ENCODE measurements around the gene PIGL. TPM values are rescaled to one million over a fixed set of nuclear protein-coding genes. Genes with fewer than 3 reads are reported as not detected.
A peak's percentile ranks its signal among the peaks of the same experiment; 100 is the strongest.
"Not testable (repeated sequence)": the region's sequence is repeated elsewhere in the genome, so short reads cannot be mapped to it uniquely, and the experiment has no call there.

PIGL gene
- total and polyA plus RNA-seq, 9 donors: 10.7 to 18.7 (median 14.9) TPM

DNA sequence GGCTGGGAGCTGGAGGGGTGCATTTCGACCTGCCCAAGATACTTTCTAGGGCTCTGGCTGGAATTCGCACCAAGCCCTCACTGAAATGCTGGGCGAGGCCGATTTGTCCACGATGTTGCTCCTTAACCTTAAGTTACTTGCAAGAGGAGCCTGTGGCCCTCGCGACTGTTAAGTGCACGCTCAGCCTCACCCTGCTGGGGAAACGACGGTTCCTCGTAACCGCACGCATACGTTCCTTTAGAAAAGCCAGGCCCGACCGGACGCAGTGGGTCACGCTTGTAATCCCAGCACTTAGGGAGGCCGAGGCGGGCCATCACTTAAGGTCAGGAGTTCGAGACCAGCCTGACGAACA is 1.1 kb upstream of the PIGL start:
- Histone ChIP-seq H3K27me3 (ENCODE audit: control insufficient read depth, insufficient read depth, low read length) (no peaks in the 10 kb centered on the region), H3K9me3 (replicated peaks; ENCODE audit: control insufficient read depth, low read depth, low read length) (no peaks in the 10 kb centered on the region), H3K4me1 (ENCODE audit: control insufficient read depth, insufficient read depth, low read length) (peaks cover 13% of the 10 kb centered on the region), H3K36me3 (ENCODE audit: control insufficient read depth, insufficient read depth, low read length) (no peaks in the 10 kb centered on the region), H3K4me3 (ENCODE audit: low read length) (peak overlapping the region; percentile 78), H3K27ac (ENCODE audit: low read length) (peak overlapping the region; percentile 98)
- 7% methylated on average over 20 of the region's 22 CpGs for whole genome bisulfite sequencing (ENCODE audit: insufficient coverage)
- no peak for DNase-seq

DNA sequence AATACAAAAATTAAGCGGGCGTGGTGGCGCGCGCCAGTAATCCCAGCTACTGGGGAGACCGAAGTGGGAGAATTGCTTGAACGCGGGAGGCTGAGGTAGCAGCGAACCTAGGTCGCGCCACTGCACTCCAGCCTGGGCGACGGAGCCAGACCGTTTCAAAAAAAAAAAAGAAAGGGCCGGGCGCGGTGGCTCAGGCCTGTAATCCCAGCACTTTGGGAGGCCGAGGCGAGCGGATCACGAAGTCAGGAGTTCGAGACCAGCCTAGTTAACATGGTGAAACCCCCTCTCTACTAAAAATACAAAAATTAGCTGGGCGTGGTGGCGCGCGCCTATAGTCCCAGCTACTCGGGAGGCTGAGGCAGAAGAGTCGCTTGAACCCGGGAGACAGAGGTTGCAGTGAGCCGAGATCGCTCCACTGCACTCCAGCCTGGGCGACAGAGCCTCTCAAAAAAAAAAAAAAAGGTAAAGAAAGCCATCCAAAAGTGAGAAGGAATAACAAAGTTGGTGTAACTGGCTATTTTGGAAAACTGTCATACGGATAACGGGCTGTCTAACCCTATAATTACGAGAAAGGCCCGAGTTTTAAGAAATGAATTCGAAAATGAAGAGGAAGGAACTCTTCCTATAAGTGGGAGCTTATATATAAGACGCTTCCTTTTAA is 539 bp upstream of the PIGL start:
- Histone ChIP-seq H3K4me3 (ENCODE audit: low read length) (peak overlapping the region; percentile 99), H3K27ac (ENCODE audit: low read length) (peak overlapping the region; percentile 98), H3K4me1 (ENCODE audit: control insufficient read depth, insufficient read depth, low read length) (peaks cover 13% of the 10 kb centered on the region)
- not testable (repeated sequence) for H3K9me3 ChIP-seq (replicated peaks; ENCODE audit: control insufficient read depth, low read depth, low read length); H3K27me3 ChIP-seq (ENCODE audit: control insufficient read depth, insufficient read depth, low read length); H3K36me3 ChIP-seq (ENCODE audit: control insufficient read depth, insufficient read depth, low read length); DNase-seq
- 77% methylated on average over 19 of the region's 38 CpGs for WGBS (ENCODE audit: insufficient coverage)

DNA sequence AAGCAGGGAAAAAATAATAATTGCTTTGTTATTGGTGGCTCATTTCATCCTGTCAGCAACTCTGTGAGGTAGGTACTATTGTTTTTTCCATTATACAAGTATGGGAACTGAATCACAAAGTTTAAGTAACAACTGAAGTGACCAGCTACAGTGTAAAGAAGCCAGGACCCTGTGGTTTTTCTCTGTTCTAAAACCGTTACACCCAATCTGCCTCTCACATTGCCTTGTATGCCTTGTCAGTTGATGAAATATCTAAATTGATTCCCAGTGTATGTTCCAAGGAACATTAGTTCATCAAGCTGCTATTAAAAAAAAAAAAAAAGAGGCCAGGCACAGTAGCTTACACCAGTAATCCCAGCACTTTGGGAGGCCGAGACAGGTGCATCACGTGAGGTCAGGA is 5.4 kb downstream of the PIGL start:
- Histone ChIP-seq H3K27ac (ENCODE audit: low read length) (no peak overlapping the region), H3K36me3 (ENCODE audit: control insufficient read depth, insufficient read depth, low read length) (peaks cover 3% of the 10 kb centered on the region), H3K27me3 (ENCODE audit: control insufficient read depth, insufficient read depth, low read length) (no peaks in the 10 kb centered on the region), H3K9me3 (replicated peaks; ENCODE audit: control insufficient read depth, low read depth, low read length) (no peaks in the 10 kb centered on the region), H3K4me1 (ENCODE audit: control insufficient read depth, insufficient read depth, low read length) (peaks cover 2% of the 10 kb centered on the region), H3K4me3 (ENCODE audit: low read length) (no peak overlapping the region)
- no CpG with 5 or more reads among the region's 3 CpGs for WGBS (ENCODE audit: insufficient coverage)
- no peak for DNase-seq

DNA sequence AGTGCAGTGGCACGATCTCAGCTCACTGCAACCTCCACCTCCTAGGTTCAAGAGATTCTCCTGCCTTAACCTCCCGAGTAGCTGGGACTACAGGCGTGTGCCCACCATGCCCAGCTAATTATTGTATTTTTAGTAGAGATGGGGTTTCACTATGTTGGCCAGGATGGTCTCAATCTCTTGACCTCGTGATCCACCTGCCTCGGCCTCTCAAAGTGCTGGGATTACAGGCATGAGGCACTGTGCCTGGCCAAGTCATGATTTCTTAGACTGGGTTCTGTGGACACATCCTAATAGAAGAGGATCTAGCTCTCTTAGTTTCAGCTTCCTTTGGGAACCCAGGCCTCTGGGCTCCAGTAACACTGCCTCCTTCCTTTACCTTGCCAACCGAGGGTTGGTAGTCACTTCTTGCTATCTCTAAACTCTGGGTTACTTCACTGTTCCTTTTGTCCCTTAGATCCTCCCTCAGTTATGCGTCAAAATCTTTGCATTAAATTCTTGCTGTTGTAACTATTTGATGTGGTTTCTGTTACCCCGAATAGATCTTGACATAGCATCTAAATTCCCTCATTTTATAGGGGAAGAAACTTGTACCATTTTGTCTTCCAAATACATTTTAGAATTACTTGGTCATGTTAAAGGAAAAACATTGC is 13.0 kb downstream of the PIGL start:
- not testable (repeated sequence) for H3K4me1 ChIP-seq (ENCODE audit: control insufficient read depth, insufficient read depth, low read length); H3K27ac ChIP-seq (ENCODE audit: low read length); DNase-seq; H3K36me3 ChIP-seq (ENCODE audit: control insufficient read depth, insufficient read depth, low read length); H3K27me3 ChIP-seq (ENCODE audit: control insufficient read depth, insufficient read depth, low read length); H3K4me3 ChIP-seq (ENCODE audit: low read length); H3K9me3 ChIP-seq (replicated peaks; ENCODE audit: control insufficient read depth, low read depth, low read length)
- WGBS (ENCODE audit: insufficient coverage): no CpG with 5 or more reads among the region's 8 CpGs

DNA sequence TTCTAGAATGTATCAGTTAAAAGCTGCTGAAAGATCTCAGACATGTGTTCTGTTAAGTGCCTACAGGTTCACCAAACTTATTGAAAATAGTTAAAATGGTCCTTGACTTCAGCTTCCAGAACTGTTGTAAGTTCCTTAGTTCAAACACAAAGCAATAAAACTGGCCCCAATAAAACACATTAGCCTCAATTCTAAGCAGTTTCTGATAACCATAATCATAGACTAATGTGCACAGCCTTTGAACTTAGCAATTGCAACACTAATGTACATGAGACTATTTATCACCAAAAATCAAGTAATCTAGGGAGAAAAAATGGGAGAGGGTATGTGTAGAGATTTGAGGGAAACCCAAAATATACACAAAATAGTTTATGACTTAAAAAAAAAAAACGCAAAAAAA is 15.4 kb downstream of the PIGL start:
- H3K4me3 ChIP-seq (ENCODE audit: low read length): no peak overlapping the region
- H3K9me3 ChIP-seq (replicated peaks; ENCODE audit: control insufficient read depth, low read depth, low read length): no peaks in the 10 kb centered on the region
- H3K36me3 ChIP-seq (ENCODE audit: control insufficient read depth, insufficient read depth, low read length): peaks cover 6% of the 10 kb centered on the region
- no peak for DNase-seq
- H3K27ac ChIP-seq (ENCODE audit: low read length): no peak overlapping the region
- H3K4me1 ChIP-seq (ENCODE audit: control insufficient read depth, insufficient read depth, low read length): no peaks in the 10 kb centered on the region
- H3K27me3 ChIP-seq (ENCODE audit: control insufficient read depth, insufficient read depth, low read length): no peaks in the 10 kb centered on the region
- no CpG with 5 or more reads among the region's 1 CpG for WGBS (ENCODE audit: insufficient coverage)

DNA sequence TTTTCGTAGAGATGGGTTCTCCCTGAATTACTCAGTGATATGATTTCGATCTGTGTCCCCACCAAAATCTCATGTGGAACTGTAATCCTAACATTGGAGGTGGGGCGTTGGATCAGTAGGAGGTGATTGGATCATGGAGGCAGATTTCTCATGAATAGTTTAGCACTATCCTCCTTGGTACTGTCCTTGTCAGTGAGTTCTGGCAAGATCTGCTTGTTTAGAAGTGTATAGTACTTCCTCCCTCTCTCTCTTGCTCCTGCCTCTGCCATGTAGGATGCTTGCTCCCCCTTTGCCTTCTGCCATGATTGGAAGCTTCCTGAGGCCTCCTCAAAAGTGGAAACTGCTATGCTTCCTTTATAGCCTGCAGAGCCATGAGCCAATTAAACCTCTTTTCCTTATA is 22.9 kb downstream of the PIGL start:
- Histone ChIP-seq H3K4me1 (ENCODE audit: control insufficient read depth, insufficient read depth, low read length) (no peaks in the 10 kb centered on the region), H3K9me3 (replicated peaks; ENCODE audit: control insufficient read depth, low read depth, low read length) (no peaks in the 10 kb centered on the region), H3K27ac (ENCODE audit: low read length) (no peak overlapping the region), H3K27me3 (ENCODE audit: control insufficient read depth, insufficient read depth, low read length) (no peaks in the 10 kb centered on the region), H3K4me3 (ENCODE audit: low read length) (no peak overlapping the region), H3K36me3 (ENCODE audit: control insufficient read depth, insufficient read depth, low read length) (no peaks in the 10 kb centered on the region)
- 80% methylated on average over 1 of the region's 3 CpGs for WGBS (ENCODE audit: insufficient coverage)
- no peak for DNase-seq

DNA sequence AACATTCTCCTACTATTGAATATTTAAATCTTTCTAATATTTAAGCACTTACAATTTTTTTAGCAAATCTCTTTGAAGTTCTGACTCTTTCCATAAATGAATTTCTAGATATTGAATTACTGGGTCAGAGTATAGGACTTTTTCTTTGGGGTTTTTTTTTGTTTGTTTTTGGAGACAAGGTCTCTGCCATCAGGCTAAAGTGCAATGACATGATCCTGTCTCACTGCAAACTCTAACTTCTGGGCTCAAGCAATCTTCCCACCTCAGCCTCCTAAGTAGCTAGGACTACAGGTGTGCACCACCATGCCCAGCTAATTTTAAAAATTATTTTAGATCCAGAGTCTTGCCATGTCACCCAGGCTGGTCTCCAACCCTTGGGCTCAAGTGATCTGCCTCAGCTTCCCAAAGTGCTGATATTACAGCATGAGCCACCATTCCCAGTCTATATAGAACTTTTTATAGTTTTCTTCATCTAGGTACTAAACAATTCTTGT is 24.9 kb downstream of the PIGL start:
- no peak for DNase-seq
- H3K4me3 ChIP-seq (ENCODE audit: low read length): no peak overlapping the region
- H3K36me3 ChIP-seq (ENCODE audit: control insufficient read depth, insufficient read depth, low read length): no peaks in the 10 kb centered on the region
- no peak overlapping the region for H3K27ac ChIP-seq (ENCODE audit: low read length)
- H3K27me3 ChIP-seq (ENCODE audit: control insufficient read depth, insufficient read depth, low read length): no peaks in the 10 kb centered on the region
- H3K9me3 ChIP-seq (replicated peaks; ENCODE audit: control insufficient read depth, low read depth, low read length): no peaks in the 10 kb centered on the region
- H3K4me1 ChIP-seq (ENCODE audit: control insufficient read depth, insufficient read depth, low read length): no peaks in the 10 kb centered on the region

DNA sequence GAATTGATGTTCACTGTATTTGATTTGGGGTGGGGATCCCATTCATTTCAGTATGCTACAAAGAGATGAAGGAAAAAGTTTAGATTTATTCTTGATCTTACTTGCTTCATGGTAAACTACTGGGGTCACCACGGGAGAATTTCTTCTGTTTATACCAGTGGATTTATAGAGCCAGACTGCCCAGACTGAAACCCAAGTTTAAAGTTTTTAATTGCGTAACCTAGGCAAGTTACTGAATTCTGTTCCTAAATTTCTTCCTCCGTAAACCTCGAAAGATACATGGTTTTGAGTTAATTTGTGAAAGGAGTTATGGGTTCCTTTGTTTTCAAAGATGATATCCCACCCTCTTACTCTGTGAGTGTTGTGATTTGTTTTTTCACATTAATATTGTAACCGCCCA is 26.4 kb downstream of the PIGL start:
- Histone ChIP-seq H3K27ac (ENCODE audit: low read length) (no peak overlapping the region), H3K9me3 (replicated peaks; ENCODE audit: control insufficient read depth, low read depth, low read length) (no peaks in the 10 kb centered on the region), H3K27me3 (ENCODE audit: control insufficient read depth, insufficient read depth, low read length) (no peaks in the 10 kb centered on the region), H3K4me3 (ENCODE audit: low read length) (no peak overlapping the region), H3K4me1 (ENCODE audit: control insufficient read depth, insufficient read depth, low read length) (no peaks in the 10 kb centered on the region), H3K36me3 (ENCODE audit: control insufficient read depth, insufficient read depth, low read length) (no peaks in the 10 kb centered on the region)
- WGBS (ENCODE audit: insufficient coverage): 13% methylated on average over 1 of the region's 5 CpGs
- DNase-seq: no peak

DNA sequence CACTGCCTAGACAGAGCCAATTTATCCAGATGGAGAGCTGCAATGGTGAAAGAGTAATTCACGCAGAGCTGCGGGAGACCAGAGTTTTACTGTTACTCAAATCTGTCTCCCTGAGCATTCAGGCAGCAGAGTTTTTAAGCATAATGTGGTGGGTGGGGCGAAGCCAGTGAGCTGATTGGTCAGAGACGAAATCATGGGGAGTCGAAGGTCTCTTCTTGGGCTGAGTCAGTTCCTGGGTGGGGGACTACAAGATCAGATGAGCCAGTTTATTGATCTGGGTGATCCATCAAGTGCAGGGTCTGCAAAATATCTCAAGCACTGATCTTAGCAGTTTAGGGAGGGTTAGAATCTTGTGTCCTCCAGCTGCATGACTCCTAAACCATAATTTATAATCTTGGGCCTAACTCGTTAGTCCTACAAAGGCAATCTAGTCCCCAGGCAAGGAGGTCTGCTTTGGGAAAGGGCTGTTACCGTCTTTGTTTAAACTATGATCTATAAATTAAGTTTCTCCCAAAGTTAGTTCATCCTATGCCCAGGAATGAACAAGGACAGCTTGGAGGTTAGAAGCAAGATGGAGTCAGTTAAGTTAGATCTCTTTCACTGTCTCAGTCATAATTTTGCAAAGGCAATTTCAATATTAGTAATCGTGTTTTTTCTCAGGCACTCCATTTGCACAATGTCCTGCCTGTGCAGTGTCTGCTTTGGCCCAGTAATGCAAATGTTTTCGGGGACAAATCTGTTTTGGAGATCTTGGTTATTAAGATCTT is 27.0 kb downstream of the PIGL start:
- 47% methylated on average over 5 of the region's 9 CpGs for WGBS (ENCODE audit: insufficient coverage)
- Histone ChIP-seq H3K9me3 (replicated peaks; ENCODE audit: control insufficient read depth, low read depth, low read length) (no peaks in the 10 kb centered on the region), H3K27ac (ENCODE audit: low read length) (no peak overlapping the region), H3K4me1 (ENCODE audit: control insufficient read depth, insufficient read depth, low read length) (no peaks in the 10 kb centered on the region), H3K4me3 (ENCODE audit: low read length) (no peak overlapping the region), H3K36me3 (ENCODE audit: control insufficient read depth, insufficient read depth, low read length) (no peaks in the 10 kb centered on the region), H3K27me3 (ENCODE audit: control insufficient read depth, insufficient read depth, low read length) (no peaks in the 10 kb centered on the region)
- DNase-seq: no peak

DNA sequence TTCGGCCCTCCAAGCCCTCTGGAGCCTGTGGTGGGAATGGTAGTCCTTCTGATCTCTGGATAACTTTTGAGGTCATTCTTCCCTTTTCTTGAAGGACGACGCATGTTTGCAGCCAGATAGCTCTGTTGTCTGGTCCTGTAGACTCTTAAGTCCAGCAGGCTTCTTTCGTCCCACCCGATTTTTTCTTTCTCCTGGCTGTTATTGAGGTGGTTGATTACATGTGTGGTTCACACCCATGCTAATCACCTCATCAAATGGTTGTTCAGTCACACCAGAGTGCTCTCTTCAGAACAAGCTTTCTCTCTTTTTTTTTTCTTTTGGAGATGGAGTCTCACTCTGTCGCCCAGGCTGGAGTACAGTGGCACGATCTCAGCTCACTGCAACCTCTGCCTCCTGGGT is 30.6 kb downstream of the PIGL start:
- no peak for DNase-seq
- Histone ChIP-seq H3K27me3 (ENCODE audit: control insufficient read depth, insufficient read depth, low read length) (no peaks in the 10 kb centered on the region), H3K9me3 (replicated peaks; ENCODE audit: control insufficient read depth, low read depth, low read length) (no peaks in the 10 kb centered on the region), H3K4me1 (ENCODE audit: control insufficient read depth, insufficient read depth, low read length) (no peaks in the 10 kb centered on the region), H3K27ac (ENCODE audit: low read length) (no peak overlapping the region), H3K4me3 (ENCODE audit: low read length) (no peak overlapping the region), H3K36me3 (ENCODE audit: control insufficient read depth, insufficient read depth, low read length) (no peaks in the 10 kb centered on the region)
- WGBS (ENCODE audit: insufficient coverage): 100% methylated on average over 1 of the region's 7 CpGs

All from muscle of leg (tissue), 11 donors.